RWPE2 (cell line): ENCODE measurements around the gene PTPRK.

Experiments
- ATAC-seq: fragments of 200-7000 bp; cut with Tn5 transposase; 3 replicates; pipeline ENCODE4 v1.9.1; 2021; ENCODE audit warnings: low read depth
- DNase-seq: peaks from one replicate; pipeline ENCODE4 v3.0.0-alpha.2; 2020; ENCODE audit warnings: low spot score
- H3K27ac ChIP-seq: fragments of 450-650 bp; 2 replicates; pipeline ENCODE4 v1.5.1; 2017; ENCODE audit warnings: mild to moderate bottlenecking; ENCODE audit not compliant: poor library complexity, severe bottlenecking
- H3K27me3 ChIP-seq: fragments of 250-450 bp; sonication (Bioruptor Pico); 2 replicates; pipeline ENCODE4 v1.5.1; 2021; ENCODE audit warnings: mild to moderate bottlenecking, moderate library complexity; ENCODE audit not compliant: insufficient read depth, poor library complexity, severe bottlenecking
- H3K36me3 ChIP-seq: fragments of 250-450 bp; sonication (Bioruptor Pico); 2 replicates; pipeline ENCODE4 v1.5.1; 2020; ENCODE audit warnings: low read depth, mild to moderate bottlenecking, moderate library complexity
- H3K4me1 ChIP-seq: fragments of 250-450 bp; sonication (Bioruptor Pico); 2 replicates; pipeline ENCODE4 v1.5.1; 2021; ENCODE audit warnings: mild to moderate bottlenecking, moderate library complexity; ENCODE audit not compliant: insufficient read depth, poor library complexity, severe bottlenecking
- H3K4me3 ChIP-seq: fragments of 250-450 bp; sonication (Bioruptor Pico); 2 replicates; pipeline ENCODE4 v1.5.1; 2021; ENCODE audit warnings: mild to moderate bottlenecking, moderate library complexity; ENCODE audit not compliant: severe bottlenecking
- H3K9me3 ChIP-seq: fragments of 250-450 bp; sonication (Bioruptor Pico); 2 replicates; pipeline ENCODE4 v1.5.1; 2021; ENCODE audit warnings: mild to moderate bottlenecking, moderate library complexity; ENCODE audit not compliant: severe bottlenecking
- CTCF ChIP-seq: fragments of 450-650 bp; IDR thresholded peaks from one replicate; pipeline ENCODE4 v1.5.1; 2017; ENCODE audit warnings: mild to moderate bottlenecking, moderate library complexity; ENCODE audit not compliant: poor library complexity, severe bottlenecking

PTPRK gene

DNA sequence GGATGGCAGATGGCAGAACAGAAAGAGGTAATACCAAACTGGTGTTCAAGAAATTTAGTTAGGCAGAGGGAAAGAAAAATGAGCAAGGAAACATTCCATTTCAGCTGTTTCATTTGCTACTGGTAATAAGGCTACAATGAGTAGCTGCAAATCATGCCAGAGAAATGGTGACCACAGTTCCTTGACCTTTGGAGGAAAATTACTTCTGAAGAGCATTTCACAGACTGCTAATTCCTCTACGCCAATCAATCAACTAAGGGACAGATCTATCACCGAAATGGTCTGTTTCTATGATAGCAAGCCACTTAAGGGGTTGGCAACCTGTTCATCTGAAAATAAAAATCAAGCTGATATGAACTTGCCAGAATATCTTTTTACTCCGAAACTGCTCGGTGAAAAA is 119.5 kb downstream of the PTPRK start:
- no peaks in the 10 kb centered on the region for H3K9me3 ChIP-seq
- no peak overlapping the region for H3K27ac ChIP-seq
- ATAC-seq (no peak), DNase-seq (no peak)
- H3K36me3 ChIP-seq, result peaks cover 12% of the 10 kb centered on the region; the same call in 1 of the 2 replicates
- H3K4me1 ChIP-seq, result peaks cover 10% of the 10 kb centered on the region
- TF ChIP-seq CTCF, result no peak
- H3K27me3 ChIP-seq, result no peaks in the 10 kb centered on the region
- no peak overlapping the region for H3K4me3 ChIP-seq

DNA sequence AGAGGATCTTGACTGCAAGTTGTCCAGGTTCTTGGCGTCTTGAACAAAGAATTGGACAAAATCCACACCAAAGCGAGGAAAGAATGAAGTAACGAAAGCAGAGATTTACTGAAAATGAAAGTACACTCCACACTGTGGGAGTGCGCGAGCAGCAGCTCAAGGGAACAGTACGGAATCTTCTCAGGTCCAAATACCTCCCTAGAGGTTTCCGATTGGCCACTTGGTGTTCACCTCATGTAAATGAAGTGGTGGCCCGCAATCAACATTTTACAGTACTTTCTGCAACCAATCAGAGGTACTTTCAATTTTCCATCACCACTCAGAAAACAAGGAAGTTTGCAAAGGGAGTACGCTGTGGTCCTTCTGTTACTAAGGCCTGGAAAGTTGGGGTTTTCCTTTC is 122.4 kb downstream of the PTPRK start:
- H3K4me3 ChIP-seq, result no peak overlapping the region
- no peaks in the 10 kb centered on the region for H3K9me3 ChIP-seq
- no peak for TF ChIP-seq CTCF
- H3K27ac ChIP-seq, result no peak overlapping the region
- H3K27me3 ChIP-seq, result no peaks in the 10 kb centered on the region
- ATAC-seq (no peak), DNase-seq (no peak)
- H3K36me3 ChIP-seq, result peaks cover 19% of the 10 kb centered on the region
- H3K4me1 ChIP-seq, result no peaks in the 10 kb centered on the region

DNA sequence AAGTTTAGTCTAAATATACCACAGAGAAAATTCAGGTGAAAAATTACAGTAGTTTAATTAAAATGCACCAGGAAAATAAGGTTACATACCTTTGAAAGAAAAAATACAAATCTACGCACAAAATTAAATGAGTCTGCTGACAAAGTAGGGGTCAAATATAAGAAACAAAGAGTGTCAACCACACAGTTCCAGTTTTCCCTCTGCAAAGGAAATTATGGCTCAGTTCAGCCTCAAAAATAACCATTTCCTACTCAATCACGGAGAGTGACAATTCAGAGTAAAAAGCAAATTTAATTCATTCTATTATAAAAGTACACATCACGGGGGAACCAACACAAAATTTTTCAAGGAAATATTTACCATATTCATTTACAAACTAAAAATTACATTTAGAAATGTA is 124.8 kb downstream of the PTPRK start:
- Histone ChIP-seq H3K27ac (no peak overlapping the region), H3K4me3 (no peak overlapping the region), H3K4me1 (no peaks in the 10 kb centered on the region), H3K27me3 (no peaks in the 10 kb centered on the region), H3K36me3 (peaks cover 19% of the 10 kb centered on the region), H3K9me3 (no peaks in the 10 kb centered on the region)
- DNase-seq, result no peak
- no peak for ATAC-seq
- TF ChIP-seq CTCF, result no peak

GRCh38 chr6:128395188-128395587 is 125.2 kb downstream of the PTPRK start:
- H3K4me1 ChIP-seq, result no peaks in the 10 kb centered on the region
- ATAC-seq (no peak), DNase-seq (no peak)
- H3K36me3 ChIP-seq, result peaks cover 19% of the 10 kb centered on the region
- H3K9me3 ChIP-seq, result no peaks in the 10 kb centered on the region
- H3K27me3 ChIP-seq, result no peaks in the 10 kb centered on the region
- no peak for TF ChIP-seq CTCF
- no peak overlapping the region for H3K27ac ChIP-seq
- H3K4me3 ChIP-seq, result no peak overlapping the region

DNA sequence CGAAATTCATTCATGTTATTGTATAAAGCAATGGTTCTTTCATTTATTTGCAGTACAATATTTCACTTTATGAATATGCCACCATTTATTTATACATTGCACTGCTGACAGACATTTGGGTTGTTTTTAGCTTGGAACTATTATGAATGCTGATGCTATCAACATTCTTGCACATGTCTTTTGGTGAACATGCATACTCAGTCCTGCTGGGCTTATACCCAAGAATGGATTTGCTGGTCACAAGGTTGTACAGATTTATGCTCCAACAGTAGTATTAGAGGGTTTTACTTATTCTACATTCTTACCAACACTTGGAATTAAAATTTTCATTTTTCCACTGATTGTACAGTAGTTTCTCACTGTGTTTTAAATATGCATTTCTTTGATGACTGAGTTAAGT is 126.2 kb downstream of the PTPRK start:
- no peaks in the 10 kb centered on the region for H3K4me1 ChIP-seq
- ATAC-seq, result no peak
- no peak overlapping the region for H3K4me3 ChIP-seq
- TF ChIP-seq CTCF, result no peak
- H3K27me3 ChIP-seq, result no peaks in the 10 kb centered on the region
- H3K36me3 ChIP-seq, result peaks cover 19% of the 10 kb centered on the region
- DNase-seq, result no peak
- H3K9me3 ChIP-seq, result no peaks in the 10 kb centered on the region
- no peak overlapping the region for H3K27ac ChIP-seq
